Measurements from ENCODE around the gene PTTG2.

- TF ChIP-seq CTCF (conservative IDR thresholded peaks at IDR 0.05 in 1 of 2, IDR thresholded peaks at IDR 0.05 in 1 of 2; ENCODE audit: extremely low read depth in 1 of 2, insufficient read depth in 1 of 2, low read depth in 1 of 2, low read length in 2 of 2) (no peak), EZH2 (IDR thresholded peaks at IDR 0.05; ENCODE audit: borderline replicate concordance, low read length) (no peak)
Measured at GRCh38 chr4:37995981-37996775, 36.0 kb downstream of the PTTG2 start.

All from mammary epithelial cell (primary cell).